ENCODE measurements around the gene CASZ1.

Gene CASZ1

GRCh38 chr1:10671090-10671489, 125.4 kb downstream of the CASZ1 start:
- DNase-seq (ENCODE audit: low read depth in 2 of 2), result no peak

GRCh38 chr1:10670190-10670589, 126.3 kb downstream of the CASZ1 start:
- no peak for DNase-seq (ENCODE audit: low read depth in 2 of 2)

- no peak for DNase-seq (ENCODE audit: low read depth in 2 of 2)
Measured at GRCh38 chr1:10669570-10669969, 126.9 kb downstream of the CASZ1 start.

GRCh38 chr1:10667861-10668761, 128.3 kb downstream of the CASZ1 start:
- DNase-seq (ENCODE audit: low read depth in 2 of 2), result no peak

GRCh38 chr1:10665930-10666850, 130.3 kb downstream of the CASZ1 start:
- no peak for DNase-seq (ENCODE audit: low read depth in 2 of 2)

GRCh38 chr1:10665226-10665625, 131.2 kb downstream of the CASZ1 start:
- DNase-seq (ENCODE audit: low read depth in 2 of 2), result no peak

GRCh38 chr1:10664251-10664650, 132.2 kb downstream of the CASZ1 start:
- DNase-seq (ENCODE audit: low read depth in 2 of 2), result no peak

GRCh38 chr1:10663678-10664035, 132.8 kb downstream of the CASZ1 start:
- no peak for DNase-seq (ENCODE audit: low read depth in 2 of 2)

GRCh38 chr1:10662824-10663677, 133.4 kb downstream of the CASZ1 start:
- DNase-seq (ENCODE audit: low read depth in 2 of 2), result no peak

- no peak for DNase-seq (ENCODE audit: low read depth in 2 of 2)
Measured at GRCh38 chr1:10662090-10662688, 134.3 kb downstream of the CASZ1 start.

GRCh38 chr1:10661453-10661852, 135.0 kb downstream of the CASZ1 start:
- DNase-seq (ENCODE audit: low read depth in 2 of 2), result no peak

- no peak for DNase-seq (ENCODE audit: low read depth in 2 of 2)
Measured at GRCh38 chr1:10659646-10660540, 136.6 kb downstream of the CASZ1 start.

GRCh38 chr1:10659218-10659617, 137.2 kb downstream of the CASZ1 start:
- no peak for DNase-seq (ENCODE audit: low read depth in 2 of 2)

GRCh38 chr1:10658396-10659066, 137.9 kb downstream of the CASZ1 start:
- DNase-seq (ENCODE audit: low read depth in 2 of 2), result no peak

- DNase-seq (ENCODE audit: low read depth in 2 of 2), result no peak
Measured at GRCh38 chr1:10657088-10657847, 139.2 kb downstream of the CASZ1 start.

GRCh38 chr1:10656431-10656830, 140.0 kb downstream of the CASZ1 start:
- DNase-seq (ENCODE audit: low read depth in 2 of 2), result no peak

GRCh38 chr1:10655002-10655401, 141.4 kb downstream of the CASZ1 start:
- DNase-seq (ENCODE audit: low read depth in 2 of 2), result no peak

- DNase-seq (ENCODE audit: low read depth in 2 of 2), result no peak
Measured at GRCh38 chr1:10653370-10654125, 142.9 kb downstream of the CASZ1 start.

Data from fibroblast of skin of left quadriceps (primary cell).